Progenitor cell of endocrine pancreas (in vitro differentiated cells): Measurements from ENCODE around the gene UVSSA. TPM values are rescaled to one million over a fixed set of nuclear protein-coding genes. Genes with fewer than 3 reads are reported as not detected.

ENCODE experiments used
- DNase-seq: peaks from one replicate; pipeline ENCODE4 v3.0.0; 2021; ENCODE audit warnings: low spot score; ENCODE audit not compliant: unreplicated experiment
- H3K27ac Mint-ChIP-seq: 2 replicates; pipeline ENCODE4 v1.8.0; 2021; ENCODE audit warnings: mild to moderate bottlenecking, moderate library complexity, mixed read lengths
- H3K27me3 Mint-ChIP-seq: 2 replicates; pipeline ENCODE4 v1.8.0; 2021; ENCODE audit warnings: mixed read lengths
- H3K36me3 Mint-ChIP-seq: 2 replicates; pipeline ENCODE4 v1.8.0; 2022; ENCODE audit warnings: mixed read lengths; ENCODE audit not compliant: insufficient read depth
- H3K4me1 Mint-ChIP-seq: 2 replicates; pipeline ENCODE4 v1.8.0; 2021; ENCODE audit warnings: low read depth, mixed read lengths
- H3K4me3 Mint-ChIP-seq: 2 replicates; pipeline ENCODE4 v1.8.0; 2021; ENCODE audit warnings: low read depth, mild to moderate bottlenecking, moderate library complexity, mixed read lengths
- H3K9me3 Mint-ChIP-seq: 2 replicates; pipeline ENCODE4 v1.8.0; 2021; ENCODE audit warnings: low read depth, mixed read lengths
- CTCF ChIP-seq: fragments of 200-600 bp; sonication (generic); IDR thresholded peaks from one replicate; pipeline ENCODE4 v1.5.0; 2021; ENCODE audit warnings: antibody characterized with exemption, mild to moderate bottlenecking; ENCODE audit not compliant: unreplicated experiment
- total RNA-seq: library from RNA; stranded (reverse); gene quantifications from 2 replicates; pipeline ENCODE4 v1.2.1, GENCODE V29; 2021

The UVSSA gene
- total RNA-seq, 1 donor from 2014 or later: 32.5 TPM

- H3K9me3 Mint-ChIP-seq: no peaks in the 10 kb centered on the region
- no peaks in the 10 kb centered on the region for H3K4me1 Mint-ChIP-seq
- no peak overlapping the region for H3K27ac Mint-ChIP-seq
- no peaks in the 10 kb centered on the region for H3K27me3 Mint-ChIP-seq
- TF ChIP-seq CTCF: no peak
- DNase-seq: no peak
- H3K4me3 Mint-ChIP-seq: no peak overlapping the region
- H3K36me3 Mint-ChIP-seq: peaks cover 2% of the 10 kb centered on the region
Measured at GRCh38 chr4:1359976-1360375, 13.0 kb downstream of the UVSSA start.

- Mint-ChIP-seq H3K36me3 (peaks cover 2% of the 10 kb centered on the region), H3K9me3 (no peaks in the 10 kb centered on the region), H3K4me1 (no peaks in the 10 kb centered on the region), H3K4me3 (no peak overlapping the region), H3K27ac (no peak overlapping the region), H3K27me3 (no peaks in the 10 kb centered on the region)
- no peak for DNase-seq
- no peak for TF ChIP-seq CTCF
Measured at GRCh38 chr4:1360423-1361283, 13.6 kb downstream of the UVSSA start.

- Mint-ChIP-seq H3K27me3 (no peaks in the 10 kb centered on the region), H3K27ac (no peak overlapping the region), H3K4me1 (no peaks in the 10 kb centered on the region), H3K36me3 (peaks cover 3% of the 10 kb centered on the region), H3K4me3 (no peak overlapping the region), H3K9me3 (no peaks in the 10 kb centered on the region)
- no peak for TF ChIP-seq CTCF
- DNase-seq: no peak
Measured at GRCh38 chr4:1361431-1361830, 14.4 kb downstream of the UVSSA start.

- no peaks in the 10 kb centered on the region for H3K4me1 Mint-ChIP-seq
- no peak overlapping the region for H3K4me3 Mint-ChIP-seq
- no peaks in the 10 kb centered on the region for H3K27me3 Mint-ChIP-seq
- H3K36me3 Mint-ChIP-seq: peaks cover 3% of the 10 kb centered on the region
- no peak for TF ChIP-seq CTCF
- no peak for DNase-seq
- H3K9me3 Mint-ChIP-seq: no peaks in the 10 kb centered on the region
- no peak overlapping the region for H3K27ac Mint-ChIP-seq
Measured at GRCh38 chr4:1362046-1362445, 15.0 kb downstream of the UVSSA start.

GRCh38 chr4:1362521-1362920, 15.5 kb downstream of the UVSSA start:
- Mint-ChIP-seq H3K4me3 (no peak overlapping the region), H3K9me3 (no peaks in the 10 kb centered on the region)

More at GRCh38 chr4:1362521-1362920, 15.5 kb downstream of the UVSSA start:
- TF ChIP-seq CTCF: no peak
- Mint-ChIP-seq H3K27ac (no peak overlapping the region), H3K27me3 (no peaks in the 10 kb centered on the region), H3K36me3 (peaks cover 3% of the 10 kb centered on the region), H3K4me1 (no peaks in the 10 kb centered on the region)
- no peak for DNase-seq
